Transverse colon (tissue), 4 donors: ENCODE measurements around the gene SLC16A1. TPM values are rescaled to one million over a fixed set of nuclear protein-coding genes. Genes with fewer than 3 reads are reported as not detected.

Source experiments
- DNase-seq: peaks from one replicate; pipeline ENCODE4 v3.0.0-alpha.2; 2019
- H3K27ac ChIP-seq, 4 donors: fragments of 200-600 bp; sonication (generic); 2 replicates each; pipeline ENCODE4 v1.5.1; 2016 to 2018; ENCODE audit warnings: inconsistent platforms in 4 of 4
- H3K27me3 ChIP-seq: fragments of 200-600 bp; sonication (generic); 2 replicates; pipeline ENCODE4 v1.5.1; 2017; ENCODE audit warnings: inconsistent platforms
- H3K36me3 ChIP-seq, 4 donors: fragments of 200-600 bp; sonication (generic); 2 replicates each; pipeline ENCODE4 v1.5.1; 2017 to 2019; ENCODE audit warnings: inconsistent platforms in 4 of 4
- H3K4me1 ChIP-seq, 4 donors: fragments of 200-600 bp; sonication (generic); 2 replicates each; pipeline ENCODE4 v1.5.1; 2017 to 2020; ENCODE audit warnings: inconsistent platforms in 4 of 4
- H3K4me3 ChIP-seq, 4 donors: fragments of 200-600 bp; sonication (generic); 1 replicate in 1 of 4; 2 replicates in 3 of 4; pipeline versions ENCODE4 v1.5.1 to v1.6.1; 2017 to 2019; ENCODE audit warnings: inconsistent platforms in 4 of 4
- H3K9me3 ChIP-seq, 2 donors: fragments of 200-600 bp; sonication (generic); 2 replicates each; pipeline ENCODE4 v1.5.1; 2017 to 2019; ENCODE audit warnings: inconsistent platforms in 2 of 2
- CTCF ChIP-seq, 5 experiments: fragments of 200-600 bp in 3 of 5; fragments of 450-650 bp in 2 of 5; sonication (generic) in 3 of 5; IDR thresholded peaks; 1 replicate in 2 of 5; 2 replicates in 3 of 5; pipeline ENCODE4 v1.5.1; 2016 to 2017; ENCODE audit warnings: antibody characterized with exemption in 5 of 5, inconsistent platforms in 3 of 5, mild to moderate bottlenecking in 2 of 5, moderate library complexity in 1 of 5
- EP300 ChIP-seq: sonication (generic); formaldehyde crosslinking; IDR thresholded peaks from one replicate; pipeline ENCODE4 v1.6.1; 2017; ENCODE audit warnings: antibody characterized with exemption, low read depth
- POLR2A ChIP-seq: fragments of 450-650 bp; IDR thresholded peaks from one replicate; pipeline ENCODE4 v1.6.1; 2016; ENCODE audit warnings: antibody characterized with exemption, mild to moderate bottlenecking, moderate library complexity
- POLR2AphosphoS5 ChIP-seq, 3 donors: sonication (generic); formaldehyde crosslinking; IDR thresholded peaks; one replicate each; pipeline ENCODE4 v1.6.1; 2016; ENCODE audit warnings: antibody characterized with exemption in 3 of 3
- WGBS, 2 donors: methylation state at CpG; one replicate each; pipeline ENCODE4 v1.1.5; 2018; ENCODE audit warnings: low coverage in 1 of 2; 5-methylcytosine and 5-hydroxymethylcytosine counted together
- in situ Hi-C, 4 donors: fragments of 200-750 bp; cut with MboI; loops; one replicate each; pipeline versions ENCODE4 v1.15.0 to v1.15.1; 2017; ENCODE audit warnings: low sequenced_read_pairs in 3 of 4, low pct_ligation_motif_present in 1 of 4, low pct_unique_long_range_greater_than_20kb in 1 of 4
- intact Hi-C: fragments of 100-400 bp; cut with DNase I; formaldehyde crosslinking; loops from one replicate; pipeline ENCODE4 v1.15.1; 2023; ENCODE audit warnings: low total_unique reads
- total RNA-seq, 4 donors: library from RNA; depleted of rRNA; stranded (reverse); fragments of >200 nt; gene quantifications; one replicate each; pipeline ENCODE4 v1.1.0, GENCODE V29; 2016

The SLC16A1 gene
- total RNA-seq, 4 donors from 2014 or later, result 21.5 to 177 (median 109) TPM

- peaks cover 5 to 47% (median 26%) of the 10 kb centered on the region in 4 donors for H3K4me1 ChIP-seq
- peak overlapping the region; percentile 42 to 80 (median 64) for H3K4me3 ChIP-seq
- 22 to 33% methylated on average over 3 to 38 of the region's 38 CpGs for WGBS, 2 donors
- intact Hi-C loops (loop anchor here (5.0 kb wide), 1 partner anchor 41 kb away; no protein-coding TSS in a partner anchor), in situ Hi-C loops (no loop called here)
- H3K36me3 ChIP-seq, result no peaks in the 10 kb centered on the region
- H3K27me3 ChIP-seq, result no peaks in the 10 kb centered on the region
- no peak for DNase-seq
- H3K9me3 ChIP-seq, result no peaks in the 10 kb centered on the region
- TF ChIP-seq EP300 (no peak), POLR2AphosphoS5 (IDR thresholded peaks at IDR 0.05) (no peak), CTCF (IDR thresholded peaks at IDR 0.05) (no peak), POLR2A (no peak)
- peak overlapping the region; percentile 87 to 95 (median 91) for H3K27ac ChIP-seq
Observed at GRCh38 chr1:112956544-112957132, 642 bp upstream of the SLC16A1 start.

GRCh38 chr1:112954945-112955772, 837 bp downstream of the SLC16A1 start:
- intact Hi-C loops (loop anchor here (5.0 kb wide), 1 partner anchor 42 kb away; no protein-coding TSS in a partner anchor), in situ Hi-C loops (no loop called here)
- peaks cover 5 to 47% (median 26%) of the 10 kb centered on the region in 4 donors for H3K4me1 ChIP-seq
- H3K4me3 ChIP-seq, result peak overlapping the region; percentile 42 to 80 (median 64)
- no peaks in the 10 kb centered on the region for H3K9me3 ChIP-seq
- H3K36me3 ChIP-seq, result no peaks in the 10 kb centered on the region
- peak; percentile 60 for DNase-seq
- no peaks in the 10 kb centered on the region for H3K27me3 ChIP-seq
- WGBS, 2 donors, result 2 to 9% methylated on average over 6 to 29 of the region's 29 CpGs
- H3K27ac ChIP-seq, result peak overlapping the region; percentile 87 to 95 (median 91)
- TF ChIP-seq EP300 (no peak), POLR2A (no peak), POLR2AphosphoS5 (IDR thresholded peaks at IDR 0.05) (peak in 1 of 3 donors; percentile 4), CTCF (IDR thresholded peaks at IDR 0.05) (peak in 1 of 5 experiments; percentile 21)

GRCh38 chr1:112954017-112954650, 1.9 kb downstream of the SLC16A1 start:
- in situ Hi-C loops, result no loop called here
- TF ChIP-seq POLR2AphosphoS5 (IDR thresholded peaks at IDR 0.05), result no peak
- TF ChIP-seq CTCF (IDR thresholded peaks at IDR 0.05), result no peak
- TF ChIP-seq POLR2A, result no peak
- no peak for TF ChIP-seq EP300
- Histone ChIP-seq H3K36me3 (no peaks in the 10 kb centered on the region), H3K4me1 (peaks cover 5 to 42% (median 26%) of the 10 kb centered on the region in 4 donors), H3K4me3 (peak overlapping the region in 3 of 4 donors; percentile 42 to 80 (median 76)), H3K9me3 (no peaks in the 10 kb centered on the region), H3K27me3 (no peaks in the 10 kb centered on the region), H3K27ac (peak overlapping the region; percentile 87 to 95 (median 91))
- DNase-seq, result no peak
- 70 to 79% methylated on average over 2 to 4 of the region's 4 CpGs for WGBS, 2 donors
- intact Hi-C loops, result no loop called here

GRCh38 chr1:112950426-112950825, 5.6 kb downstream of the SLC16A1 start:
- Histone ChIP-seq H3K36me3 (no peaks in the 10 kb centered on the region), H3K27me3 (no peaks in the 10 kb centered on the region), H3K9me3 (no peaks in the 10 kb centered on the region), H3K27ac (no peak overlapping the region), H3K4me1 (peaks cover 5 to 16% (median 11%) of the 10 kb centered on the region in 4 donors), H3K4me3 (no peak overlapping the region)
- intact Hi-C loops, result no loop called here
- no peak for DNase-seq
- TF ChIP-seq CTCF (IDR thresholded peaks at IDR 0.05) (no peak), POLR2AphosphoS5 (IDR thresholded peaks at IDR 0.05) (no peak), POLR2A (no peak)
- WGBS, 2 donors, result 96 to 100% methylated on average over 1 of the region's 1 CpG
- in situ Hi-C loops, result no loop called here
